ENCODE results near the gene EYA3. TPM values are rescaled to one million over a fixed set of nuclear protein-coding genes. Genes with fewer than 3 reads are reported as not detected.

The EYA3 gene
- total and polyA plus RNA-seq, 2 of the 4 experiments (the other 2 are of a cell fraction): 9.1 to 17.6 TPM

GRCh38 chr1:27945020-27945419 is 143.4 kb downstream of the EYA3 start:
- H3K4me3 ChIP-seq (ENCODE audit: insufficient read depth, low read depth, low read length): no peak overlapping the region
- H4K8ac ChIP-seq (ENCODE audit: low read depth in 2 of 2, low read length in 2 of 2): no peak overlapping the region
- peaks cover 10% of the 10 kb centered on the region; the same call in 1 of the 2 replicates for H3K27me3 ChIP-seq (ENCODE audit: control insufficient read depth, insufficient read depth, low read length)
- H3K36me3 ChIP-seq (ENCODE audit: control insufficient read depth, insufficient read depth, low read length): no peaks in the 10 kb centered on the region
- no peaks in the 10 kb centered on the region; the same call in 1 of the 2 replicates for H3K9me1 ChIP-seq (ENCODE audit: insufficient read depth, low read length)
- POLR2A ChIA-PET (ENCODE audit: unreplicated experiment): no interaction called here
- H3K9me3 ChIP-seq (ENCODE audit: control insufficient read depth, insufficient read depth, low read length): no peaks in the 10 kb centered on the region
- no peak overlapping the region for H2AFZ ChIP-seq (replicated peaks; ENCODE audit: low read length, poor library complexity)
- no CpG with 5 or more reads among the region's 5 CpGs for WGBS, 2 experiments (ENCODE audit: extremely low coverage in 2 of 2, insufficient read length in 1 of 2)
- no peak overlapping the region for H3K4me2 ChIP-seq (ENCODE audit: low read depth, low read length)
- dilution Hi-C loops (cut with HindIII; ENCODE audit: low sequenced_read_pairs, unreplicated experiment): no loop called here
- no peak overlapping the region for H3K9ac ChIP-seq (ENCODE audit: low read depth, low read length)
- DNase-seq (no peak), ATAC-seq (ENCODE audit: low read depth) (no peak)
- H3K14ac ChIP-seq (replicated peaks; ENCODE audit: low read depth, low read length): no peak overlapping the region
- no peaks in the 10 kb centered on the region for H3K4me1 ChIP-seq (ENCODE audit: control insufficient read depth, insufficient read depth, low read length)
- no peak overlapping the region for H2BK120ac ChIP-seq (ENCODE audit: low read depth, low read length)
- no peak overlapping the region for H3K4ac ChIP-seq (ENCODE audit: low read depth, low read length)
- intact Hi-C loops (cut with micrococcal nuclease): no loop called here
- H4K91ac ChIP-seq (ENCODE audit: insufficient read depth, low read depth, low read length): no peak overlapping the region
- no TSS peak for BruUV-seq (replicated peaks)
- CTCF ChIA-PET: no interaction called here
- TF ChIP-seq, protein P1, sequence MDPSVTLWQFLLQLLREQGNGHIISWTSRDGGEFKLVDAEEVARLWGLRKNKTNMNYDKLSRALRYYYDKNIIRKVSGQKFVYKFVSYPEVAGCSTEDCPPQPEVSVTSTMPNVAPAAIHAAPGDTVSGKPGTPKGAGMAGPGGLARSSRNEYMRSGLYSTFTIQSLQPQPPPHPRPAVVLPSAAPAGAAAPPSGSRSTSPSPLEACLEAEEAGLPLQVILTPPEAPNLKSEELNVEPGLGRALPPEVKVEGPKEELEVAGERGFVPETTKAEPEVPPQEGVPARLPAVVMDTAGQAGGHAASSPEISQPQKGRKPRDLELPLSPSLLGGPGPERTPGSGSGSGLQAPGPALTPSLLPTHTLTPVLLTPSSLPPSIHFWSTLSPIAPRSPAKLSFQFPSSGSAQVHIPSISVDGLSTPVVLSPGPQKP (IDR thresholded peaks at IDR 0.05; ENCODE audit: borderline replicate concordance, low read depth, low read length): no peak
- TF ChIP-seq BHLHE40 (IDR thresholded peaks at IDR 0.05; ENCODE audit: low read depth, low read length): no peak
- TF ChIP-seq FOS (IDR thresholded peaks at IDR 0.05; ENCODE audit: low read depth, low read length): no peak
- TF ChIP-seq POLR2A (IDR thresholded peaks at IDR 0.05; ENCODE audit: low read depth, low read length): no peak
- TF ChIP-seq MAZ (IDR thresholded peaks at IDR 0.05; ENCODE audit: borderline replicate concordance, low read depth, low read length): no peak
- TF ChIP-seq SMC3 (IDR thresholded peaks at IDR 0.05; ENCODE audit: low read depth, low read length): no peak
- TF ChIP-seq NFE2L2 (IDR thresholded peaks at IDR 0.05; ENCODE audit: low read depth, low read length): no peak
- TF ChIP-seq USF2 (IDR thresholded peaks at IDR 0.05; ENCODE audit: low read depth, low read length): no peak
- no peak for TF ChIP-seq CHD1 (IDR thresholded peaks at IDR 0.05; ENCODE audit: low read depth, low read length)
- no peak for TF ChIP-seq CEBPB (IDR thresholded peaks at IDR 0.05; ENCODE audit: low read depth, low read length)
- TF ChIP-seq, protein P2, sequence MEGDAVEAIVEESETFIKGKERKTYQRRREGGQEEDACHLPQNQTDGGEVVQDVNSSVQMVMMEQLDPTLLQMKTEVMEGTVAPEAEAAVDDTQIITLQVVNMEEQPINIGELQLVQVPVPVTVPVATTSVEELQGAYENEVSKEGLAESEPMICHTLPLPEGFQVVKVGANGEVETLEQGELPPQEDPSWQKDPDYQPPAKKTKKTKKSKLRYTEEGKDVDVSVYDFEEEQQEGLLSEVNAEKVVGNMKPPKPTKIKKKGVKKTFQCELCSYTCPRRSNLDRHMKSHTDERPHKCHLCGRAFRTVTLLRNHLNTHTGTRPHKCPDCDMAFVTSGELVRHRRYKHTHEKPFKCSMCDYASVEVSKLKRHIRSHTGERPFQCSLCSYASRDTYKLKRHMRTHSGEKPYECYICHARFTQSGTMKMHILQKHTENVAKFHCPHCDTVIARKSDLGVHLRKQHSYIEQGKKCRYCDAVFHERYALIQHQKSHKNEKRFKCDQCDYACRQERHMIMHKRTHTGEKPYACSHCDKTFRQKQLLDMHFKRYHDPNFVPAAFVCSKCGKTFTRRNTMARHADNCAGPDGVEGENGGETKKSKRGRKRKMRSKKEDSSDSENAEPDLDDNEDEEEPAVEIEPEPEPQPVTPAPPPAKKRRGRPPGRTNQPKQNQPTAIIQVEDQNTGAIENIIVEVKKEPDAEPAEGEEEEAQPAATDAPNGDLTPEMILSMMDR (conservative IDR thresholded peaks at IDR 0.05; ENCODE audit: low read depth, low read length): no peak
- TF ChIP-seq MAFK (IDR thresholded peaks at IDR 0.05; ENCODE audit: low read depth, low read length): no peak
- TF ChIP-seq RFX5 (IDR thresholded peaks at IDR 0.05; ENCODE audit: low read depth, low read length): no peak
- TF ChIP-seq RCOR1 (IDR thresholded peaks at IDR 0.05; ENCODE audit: insufficient replicate concordance, low read length): no peak
- TF ChIP-seq MXI1 (IDR thresholded peaks at IDR 0.05; ENCODE audit: borderline replicate concordance, low read depth, low read length): no peak
- H3K79me1 ChIP-seq (ENCODE audit: low read depth in 1 of 2, low read length in 2 of 2): no peaks in the 10 kb centered on the region
- no peaks in the 10 kb centered on the region for H4K20me1 ChIP-seq (ENCODE audit: insufficient read depth, low read length)
- no peak overlapping the region for H3K18ac ChIP-seq (ENCODE audit: low read depth, low read length)
- in situ Hi-C loops (cut with MboI; ENCODE audit: low sequenced_read_pairs): no loop called here
- no peak overlapping the region for H2BK20ac ChIP-seq (ENCODE audit: low read depth, low read length)
- no peak overlapping the region for H3K23ac ChIP-seq (ENCODE audit: low read depth, low read length)
- H3K27ac ChIP-seq (ENCODE audit: insufficient read depth, low read length): no peak overlapping the region
- no peak overlapping the region for H3K56ac ChIP-seq (ENCODE audit: extremely low read depth, insufficient read depth, low read length)
- H2BK5ac ChIP-seq (ENCODE audit: low read depth, low read length, poor library complexity, severe bottlenecking): no peak overlapping the region
- H2AK9ac ChIP-seq (replicated peaks; ENCODE audit: low read depth, low read length, poor library complexity): no peak overlapping the region
- no peak overlapping the region for H2AK5ac ChIP-seq (ENCODE audit: low read depth, low read length)
- no peak overlapping the region for H2BK15ac ChIP-seq (ENCODE audit: low read depth, low read length)
- H4K5ac ChIP-seq (ENCODE audit: low read depth, low read length): no peak overlapping the region

Data from IMR-90 (cell line).